Ishikawa (cell line): Measurements from ENCODE around the gene TBC1D20.

Experiments
- CEBPB ChIP-seq: IDR thresholded peaks from 2 replicates; pipeline ENCODE4 v1.6.1; 2012
- CREB1 ChIP-seq: IDR thresholded peaks from 2 replicates; pipeline ENCODE4 v1.6.1; 2012; ENCODE audit warnings: low read depth
- EGR1 ChIP-seq: IDR thresholded peaks from 2 replicates; pipeline ENCODE4 v1.6.1; 2012
- EP300 ChIP-seq: IDR thresholded peaks from 2 replicates; pipeline ENCODE4 v1.6.1; 2012; ENCODE audit warnings: borderline replicate concordance
- FOXM1 ChIP-seq: IDR thresholded peaks from 2 replicates; pipeline ENCODE4 v1.6.1; 2012; ENCODE audit warnings: low read depth, borderline replicate concordance
- MAX ChIP-seq: IDR thresholded peaks from 2 replicates; pipeline ENCODE4 v1.6.1; 2012
- NFIC ChIP-seq: IDR thresholded peaks from 2 replicates; pipeline ENCODE4 v1.6.1; 2012
- RAD21 ChIP-seq: IDR thresholded peaks from 2 replicates; pipeline ENCODE4 v1.6.1; 2012; ENCODE audit warnings: low read depth
- REST ChIP-seq: IDR thresholded peaks from 2 replicates; pipeline ENCODE4 v1.6.1; 2012; ENCODE audit warnings: low read depth, mild to moderate bottlenecking
- TAF1 ChIP-seq: IDR thresholded peaks from 2 replicates; pipeline ENCODE4 v1.6.1; 2012; ENCODE audit warnings: low read depth, mild to moderate bottlenecking
- TCF12 ChIP-seq: IDR thresholded peaks from 2 replicates; pipeline ENCODE4 v1.6.1; 2012; ENCODE audit warnings: low read depth
- TEAD4 ChIP-seq: IDR thresholded peaks from 2 replicates; pipeline ENCODE4 v1.6.1; 2012
- USF1 ChIP-seq: IDR thresholded peaks from 2 replicates; pipeline ENCODE4 v1.6.1; 2012
- YY1 ChIP-seq: IDR thresholded peaks from 2 replicates; pipeline ENCODE4 v1.6.1; 2012; ENCODE audit warnings: low read depth
- ZBTB7A ChIP-seq: IDR thresholded peaks from 2 replicates; pipeline ENCODE4 v1.6.1; 2012; ENCODE audit warnings: low read depth

Gene TBC1D20

GRCh38 chr20:472889-473292, 10.6 kb upstream of the TBC1D20 start:
- no peak for TF ChIP-seq USF1
- no peak for TF ChIP-seq TEAD4
- no peak for TF ChIP-seq NFIC
- no peak for TF ChIP-seq REST
- TF ChIP-seq ZBTB7A = no peak

GRCh38 chr20:472137-472846, 10.0 kb upstream of the TBC1D20 start:
- TF ChIP-seq TEAD4 (no peak), EP300 (no peak), RAD21 (no peak), USF1 (no peak), EGR1 (no peak), FOXM1 (no peak), YY1 (no peak)

GRCh38 chr20:469746-470490, 7.6 kb upstream of the TBC1D20 start:
- TF ChIP-seq TEAD4 (no peak), ZBTB7A (no peak), TCF12 (no peak), NFIC (no peak), TAF1 (no peak), USF1 (no peak)

GRCh38 chr20:467755-468154, 5.4 kb upstream of the TBC1D20 start:
- TF ChIP-seq EGR1 (no peak), TEAD4 (no peak), EP300 (no peak), MAX (no peak), TCF12 (no peak), YY1 (no peak), TAF1 (no peak), RAD21 (no peak), CEBPB (no peak), NFIC (no peak), USF1 (no peak), CREB1 (no peak), FOXM1 (no peak), ZBTB7A (no peak), REST (no peak)

- TF ChIP-seq ZBTB7A = peak; percentile 17; the same call in 1 of the 2 replicates
- TF ChIP-seq REST = no peak
Observed at GRCh38 chr20:461254-462198, 807 bp downstream of the TBC1D20 start.
